Measurements from ENCODE around the gene DROSHA. TPM values are rescaled to one million over a fixed set of nuclear protein-coding genes. Genes with fewer than 3 reads are reported as not detected.
A peak's percentile ranks its signal among the peaks of the same experiment; 100 is the strongest.

The DROSHA gene
- polyA plus RNA-seq, 3 donors from 2014 or later: 8.5 to 20.3 (median 9.3) TPM

- no peak overlapping the region for H3K4me3 Mint-ChIP-seq
- H3K27me3 Mint-ChIP-seq (ENCODE audit: low read depth in 3 of 3): no peaks in the 10 kb centered on the region
- no peak for DNase-seq
- peaks cover 39 to 51% (median 49%) of the 10 kb centered on the region in 3 donors for H3K36me3 Mint-ChIP-seq
- H3K9me3 Mint-ChIP-seq: no peaks in the 10 kb centered on the region
- peak overlapping the region in 1 of 6 donors; percentile 52 for H3K27ac Mint-ChIP-seq
- H3K4me1 Mint-ChIP-seq: peaks cover 0 to 4% of the 10 kb centered on the region in 2 donors
Measured at GRCh38 chr5:31443572-31443971, 88.3 kb downstream of the DROSHA start.

- H3K27me3 Mint-ChIP-seq (ENCODE audit: low read depth in 3 of 3): no peaks in the 10 kb centered on the region
- H3K27ac Mint-ChIP-seq: no peak overlapping the region
- no peak overlapping the region for H3K4me3 Mint-ChIP-seq
- DNase-seq: no peak
- peaks cover 38 to 46% (median 39%) of the 10 kb centered on the region in 3 donors for H3K36me3 Mint-ChIP-seq
- H3K9me3 Mint-ChIP-seq: no peaks in the 10 kb centered on the region
- H3K4me1 Mint-ChIP-seq: no peaks in the 10 kb centered on the region
Measured at GRCh38 chr5:31442058-31442745, 89.7 kb downstream of the DROSHA start.

GRCh38 chr5:31436851-31437250, 95.0 kb downstream of the DROSHA start:
- Mint-ChIP-seq H3K9me3 (no peaks in the 10 kb centered on the region), H3K27me3 (ENCODE audit: low read depth in 3 of 3) (no peaks in the 10 kb centered on the region)
- no peak for DNase-seq

GRCh38 chr5:31435730-31436129, 96.2 kb downstream of the DROSHA start:
- H3K9me3 Mint-ChIP-seq: no peaks in the 10 kb centered on the region
- no peak overlapping the region for H3K27ac Mint-ChIP-seq
- DNase-seq: no peak
- no peaks in the 10 kb centered on the region for H3K27me3 Mint-ChIP-seq (ENCODE audit: low read depth in 3 of 3)
- H3K4me1 Mint-ChIP-seq: no peaks in the 10 kb centered on the region
- H3K4me3 Mint-ChIP-seq: no peak overlapping the region
- H3K36me3 Mint-ChIP-seq: peaks cover 20 to 54% (median 35%) of the 10 kb centered on the region in 3 donors

More at GRCh38 chr5:31436851-31437250, 95.0 kb downstream of the DROSHA start:
- Mint-ChIP-seq H3K4me3 (no peak overlapping the region), H3K36me3 (peaks cover 21 to 44% (median 31%) of the 10 kb centered on the region in 3 donors), H3K4me1 (no peaks in the 10 kb centered on the region), H3K27ac (peak overlapping the region in 1 of 6 donors; percentile 8)

GRCh38 chr5:31434898-31435297, 97.0 kb downstream of the DROSHA start:
- Mint-ChIP-seq H3K27me3 (ENCODE audit: low read depth in 3 of 3) (no peaks in the 10 kb centered on the region), H3K4me3 (no peak overlapping the region), H3K36me3 (peaks cover 24 to 59% (median 41%) of the 10 kb centered on the region in 3 donors)

GRCh38 chr5:31433229-31433628, 98.7 kb downstream of the DROSHA start:
- no peak for DNase-seq
- no peaks in the 10 kb centered on the region for H3K4me1 Mint-ChIP-seq

More at GRCh38 chr5:31434898-31435297, 97.0 kb downstream of the DROSHA start:
- DNase-seq: no peak
- no peaks in the 10 kb centered on the region for H3K4me1 Mint-ChIP-seq
- H3K27ac Mint-ChIP-seq: no peak overlapping the region
- H3K9me3 Mint-ChIP-seq: no peaks in the 10 kb centered on the region

GRCh38 chr5:31427724-31428309, 104.1 kb downstream of the DROSHA start:
- Mint-ChIP-seq H3K9me3 (no peaks in the 10 kb centered on the region), H3K36me3 (peaks cover 31 to 39% (median 32%) of the 10 kb centered on the region in 3 donors), H3K27ac (peak overlapping the region in 1 of 6 donors; percentile 6), H3K4me3 (no peak overlapping the region), H3K27me3 (ENCODE audit: low read depth in 3 of 3) (no peaks in the 10 kb centered on the region), H3K4me1 (no peaks in the 10 kb centered on the region)
- no peak for DNase-seq

More at GRCh38 chr5:31433229-31433628, 98.7 kb downstream of the DROSHA start:
- Mint-ChIP-seq H3K27ac (peak overlapping the region in 1 of 6 donors; percentile 22), H3K4me3 (no peak overlapping the region), H3K9me3 (no peaks in the 10 kb centered on the region), H3K36me3 (peaks cover 17 to 48% (median 35%) of the 10 kb centered on the region in 3 donors), H3K27me3 (ENCODE audit: low read depth in 3 of 3) (no peaks in the 10 kb centered on the region)

GRCh38 chr5:31427013-31427723, 104.7 kb downstream of the DROSHA start:
- Mint-ChIP-seq H3K4me1 (no peaks in the 10 kb centered on the region), H3K27ac (no peak overlapping the region), H3K9me3 (no peaks in the 10 kb centered on the region), H3K36me3 (peaks cover 32 to 39% (median 35%) of the 10 kb centered on the region in 3 donors), H3K27me3 (ENCODE audit: low read depth in 3 of 3) (no peaks in the 10 kb centered on the region), H3K4me3 (no peak overlapping the region)
- DNase-seq: no peak

GRCh38 chr5:31421806-31422586, 109.9 kb downstream of the DROSHA start:
- H3K9me3 Mint-ChIP-seq: no peaks in the 10 kb centered on the region
- no peak overlapping the region for H3K4me3 Mint-ChIP-seq
- DNase-seq: no peak
- peaks cover 24 to 45% (median 38%) of the 10 kb centered on the region in 3 donors for H3K36me3 Mint-ChIP-seq
- no peak overlapping the region for H3K27ac Mint-ChIP-seq
- H3K27me3 Mint-ChIP-seq (ENCODE audit: low read depth in 3 of 3): no peaks in the 10 kb centered on the region
- no peaks in the 10 kb centered on the region for H3K4me1 Mint-ChIP-seq

- Mint-ChIP-seq H3K4me1 (peaks cover 0 to 5% of the 10 kb centered on the region in 2 donors), H3K27ac (no peak overlapping the region), H3K27me3 (ENCODE audit: low read depth in 3 of 3) (no peaks in the 10 kb centered on the region), H3K4me3 (no peak overlapping the region), H3K36me3 (peaks cover 11 to 41% (median 24%) of the 10 kb centered on the region in 3 donors), H3K9me3 (no peaks in the 10 kb centered on the region)
- no peak for DNase-seq
Measured at GRCh38 chr5:31417512-31417911, 114.4 kb downstream of the DROSHA start.

GRCh38 chr5:31416547-31416946, 115.3 kb downstream of the DROSHA start:
- Mint-ChIP-seq H3K36me3 (peaks cover 10 to 40% (median 19%) of the 10 kb centered on the region in 3 donors), H3K9me3 (no peaks in the 10 kb centered on the region), H3K4me1 (peaks cover 0 to 5% of the 10 kb centered on the region in 2 donors), H3K27me3 (ENCODE audit: low read depth in 3 of 3) (no peaks in the 10 kb centered on the region), H3K27ac (no peak overlapping the region), H3K4me3 (no peak overlapping the region)
- DNase-seq: no peak

- H3K36me3 Mint-ChIP-seq: peaks cover 5 to 34% (median 13%) of the 10 kb centered on the region in 3 donors
- no peak overlapping the region for H3K27ac Mint-ChIP-seq
- H3K4me1 Mint-ChIP-seq: peaks cover 0 to 5% of the 10 kb centered on the region in 2 donors
- H3K27me3 Mint-ChIP-seq (ENCODE audit: low read depth in 3 of 3): no peaks in the 10 kb centered on the region
- no peak overlapping the region for H3K4me3 Mint-ChIP-seq
- no peaks in the 10 kb centered on the region for H3K9me3 Mint-ChIP-seq
- DNase-seq: no peak
Measured at GRCh38 chr5:31415960-31416359, 115.9 kb downstream of the DROSHA start.
